Measurements from ENCODE around the gene ADAM20.

DNA sequence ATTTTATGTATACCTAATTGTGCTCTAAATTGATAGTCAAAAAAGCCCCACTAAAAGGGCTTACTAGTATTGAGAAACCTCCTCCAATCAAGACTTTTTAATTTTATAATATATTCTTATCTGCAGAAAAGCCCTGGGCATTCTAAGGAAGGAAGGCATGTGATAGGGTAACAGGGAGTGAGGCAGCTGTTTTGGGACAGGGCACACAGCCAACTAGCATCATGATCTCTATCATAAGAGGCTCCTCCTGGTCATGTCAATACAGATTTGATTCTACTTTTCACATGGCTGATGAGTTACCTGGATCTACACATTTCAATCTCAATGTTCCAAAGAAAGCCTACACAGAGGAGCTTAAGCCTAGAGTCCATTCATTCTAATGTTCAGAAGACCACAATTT, 9.1 kb downstream of the ADAM20 start:
- no peak for TF ChIP-seq EZH2phosphoT487 (IDR thresholded peaks at IDR 0.05; ENCODE audit: low read depth, severe bottlenecking, unreplicated experiment)
- TF ChIP-seq EZH2 (IDR thresholded peaks at IDR 0.05; ENCODE audit: borderline replicate concordance) = no peak

Data from hepatocyte (in vitro differentiated cells).